PC-9 (cell line): ENCODE results near the gene IRF8. TPM values are rescaled to one million over a fixed set of nuclear protein-coding genes. Genes with fewer than 3 reads are reported as not detected.
A peak's percentile ranks its signal among the peaks of the same experiment; 100 is the strongest.

ENCODE experiments used
- BruUV-seq: library from RNA; stranded (reverse); fragments of 400-500 nt; replicated peaks from 2 replicates; lab custom pipeline; 2021; lab: Mats Ljungman, UMichigan
- CTCF ChIA-PET: fragments of 300-600 bp; sonication (Branson Sonifier 250); formaldehyde crosslinking; loops from one replicate; lab custom pipeline; 2022; ENCODE audit warnings: antibody characterized with exemption; lab: Charles Lee
- POLR2A ChIA-PET: fragments of 300-600 bp; sonication (Branson Sonifier 250); formaldehyde crosslinking; loops from one replicate; lab custom pipeline; 2022; ENCODE audit warnings: antibody characterized with exemption; ENCODE audit not compliant: unreplicated experiment; lab: Charles Lee
- DNase-seq, 2 experiments: peaks; one replicate each; pipeline versions ENCODE4 v3.0.0 to v3.0.0-alpha.2; 2015 to 2022; ENCODE audit warnings: mixed read lengths in 1 of 2
- H2AFZ ChIP-seq: fragments of 200-600 bp; sonication (generic); 2 replicates; pipeline ENCODE4 v1.8.1; 2017; ENCODE audit warnings: antibody characterized with exemption
- H3F3A ChIP-seq: fragments of 200-600 bp; sonication (generic); 2 replicates; pipeline ENCODE4 v1.8.1; 2017; ENCODE audit warnings: antibody characterized with exemption, mild to moderate bottlenecking, low read depth; ENCODE audit not compliant: insufficient read depth
- H3K27ac ChIP-seq: fragments of 200-600 bp; sonication (generic); 2 replicates; pipeline ENCODE4 v1.6.1; 2016; ENCODE audit warnings: mixed run types
- H3K27me3 ChIP-seq: fragments of 200-600 bp; sonication (generic); 2 replicates; pipeline ENCODE4 v1.6.1; 2016; ENCODE audit warnings: low read depth, mixed run types; ENCODE audit not compliant: insufficient read depth
- H3K36me3 ChIP-seq: fragments of 200-600 bp; sonication (generic); 2 replicates; pipeline ENCODE4 v1.6.1; 2016; ENCODE audit warnings: low read depth, mixed run types
- H3K4me1 ChIP-seq: fragments of 200-600 bp; sonication (generic); replicated peaks from 2 replicates; pipeline ENCODE4 v1.6.1; 2016; ENCODE audit warnings: mixed run types; ENCODE audit not compliant: insufficient read depth
- H3K4me2 ChIP-seq: fragments of 200-600 bp; sonication (generic); 2 replicates; pipeline ENCODE4 v1.6.1; 2017; ENCODE audit warnings: mixed run types
- H3K4me3 ChIP-seq: fragments of 200-600 bp; sonication (generic); 2 replicates; pipeline ENCODE4 v1.6.1; 2016; ENCODE audit warnings: mixed run types
- H3K79me2 ChIP-seq: fragments of 200-600 bp; sonication (generic); 2 replicates; pipeline ENCODE4 v1.6.1; 2017; ENCODE audit warnings: low read depth, mixed run types
- H3K9me2 ChIP-seq: fragments of 200-600 bp; sonication (generic); 2 replicates; pipeline ENCODE4 v1.8.1; 2017; ENCODE audit warnings: mild to moderate bottlenecking; ENCODE audit not compliant: insufficient read depth
- H3K9me3 ChIP-seq: fragments of 200-600 bp; sonication (generic); 2 replicates; pipeline ENCODE4 v1.8.1; 2016; ENCODE audit warnings: low read depth; ENCODE audit not compliant: insufficient read depth
- H4K20me1 ChIP-seq: fragments of 200-600 bp; sonication (generic); 2 replicates; pipeline ENCODE4 v1.8.1; 2017; ENCODE audit not compliant: insufficient read depth
- EZH2 ChIP-seq: fragments of 200-600 bp; sonication (generic); IDR thresholded peaks from 2 replicates; pipeline ENCODE4 v1.8.0; 2017; ENCODE audit warnings: antibody characterized with exemption, low read depth
- intact Hi-C: fragments of 100-400 bp; cut with micrococcal nuclease; formaldehyde crosslinking; loops from one replicate; pipeline ENCODE4 v1.10.0; 2022; ENCODE audit not compliant: unreplicated experiment
- total RNA-seq: library from RNA; stranded (reverse); gene quantifications from 2 replicates; pipeline ENCODE4 v1.2.3, GENCODE V29; 2021
- TF ChIP-seq, protein P1 (sequence below): fragments of 200-600 bp; sonication (generic); conservative IDR thresholded peaks from 2 replicates; pipeline ENCODE4 v1.6.1; 2017; ENCODE audit warnings: mixed run types, antibody characterized with exemption, mild to moderate bottlenecking, moderate library complexity

IRF8 gene
- total RNA-seq, 1 experiment from 2014 or later = not detected

DNA sequence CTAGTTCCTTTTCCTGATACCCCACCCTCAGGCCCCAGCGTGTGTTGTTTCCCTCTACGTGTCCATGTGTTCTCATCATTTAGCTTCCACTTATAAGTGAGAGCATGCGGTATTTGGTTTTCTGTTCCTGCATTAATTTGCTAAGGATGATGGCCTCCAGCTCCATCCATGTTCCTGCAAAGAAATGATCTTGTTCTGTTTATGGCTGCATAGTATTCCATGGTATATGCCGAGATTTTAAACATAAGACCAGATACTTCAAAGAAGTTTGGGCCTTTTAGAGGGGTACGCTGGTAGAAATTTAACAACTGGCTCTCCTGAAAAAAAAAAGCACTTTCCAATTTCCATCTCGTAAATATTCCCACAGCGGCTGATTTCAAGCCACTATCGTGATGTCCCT, 59.8 kb downstream of the IRF8 start:
- no peak for DNase-seq
- Histone ChIP-seq H4K20me1 (no peaks in the 10 kb centered on the region), H3K4me3 (no peak overlapping the region), H3K79me2 (no peaks in the 10 kb centered on the region), H3K27me3 (peaks cover 93% of the 10 kb centered on the region), H2AFZ (no peak overlapping the region), H3K4me1 (no peaks in the 10 kb centered on the region), H3K9me2 (no peaks in the 10 kb centered on the region), H3K4me2 (no peak overlapping the region), H3F3A (no peaks in the 10 kb centered on the region), H3K36me3 (no peaks in the 10 kb centered on the region), H3K27ac (no peak overlapping the region), H3K9me3 (no peaks in the 10 kb centered on the region)
- BruUV-seq = no TSS peak
- intact Hi-C loops = no loop called here
- CTCF ChIA-PET = no interaction called here
- POLR2A ChIA-PET = no interaction called here
- TF ChIP-seq EZH2 = peak; percentile 57; the same call in 1 of the 2 replicates
- TF ChIP-seq, protein P1, sequence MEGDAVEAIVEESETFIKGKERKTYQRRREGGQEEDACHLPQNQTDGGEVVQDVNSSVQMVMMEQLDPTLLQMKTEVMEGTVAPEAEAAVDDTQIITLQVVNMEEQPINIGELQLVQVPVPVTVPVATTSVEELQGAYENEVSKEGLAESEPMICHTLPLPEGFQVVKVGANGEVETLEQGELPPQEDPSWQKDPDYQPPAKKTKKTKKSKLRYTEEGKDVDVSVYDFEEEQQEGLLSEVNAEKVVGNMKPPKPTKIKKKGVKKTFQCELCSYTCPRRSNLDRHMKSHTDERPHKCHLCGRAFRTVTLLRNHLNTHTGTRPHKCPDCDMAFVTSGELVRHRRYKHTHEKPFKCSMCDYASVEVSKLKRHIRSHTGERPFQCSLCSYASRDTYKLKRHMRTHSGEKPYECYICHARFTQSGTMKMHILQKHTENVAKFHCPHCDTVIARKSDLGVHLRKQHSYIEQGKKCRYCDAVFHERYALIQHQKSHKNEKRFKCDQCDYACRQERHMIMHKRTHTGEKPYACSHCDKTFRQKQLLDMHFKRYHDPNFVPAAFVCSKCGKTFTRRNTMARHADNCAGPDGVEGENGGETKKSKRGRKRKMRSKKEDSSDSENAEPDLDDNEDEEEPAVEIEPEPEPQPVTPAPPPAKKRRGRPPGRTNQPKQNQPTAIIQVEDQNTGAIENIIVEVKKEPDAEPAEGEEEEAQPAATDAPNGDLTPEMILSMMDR = no peak

- Histone ChIP-seq H2AFZ (no peak overlapping the region), H3K9me3 (no peaks in the 10 kb centered on the region), H3K36me3 (no peaks in the 10 kb centered on the region), H3K4me3 (no peak overlapping the region), H3K4me2 (no peak overlapping the region), H3K4me1 (no peaks in the 10 kb centered on the region), H3F3A (no peaks in the 10 kb centered on the region), H3K9me2 (no peaks in the 10 kb centered on the region), H3K27ac (no peak overlapping the region), H4K20me1 (no peaks in the 10 kb centered on the region), H3K79me2 (no peaks in the 10 kb centered on the region), H3K27me3 (peaks cover 93% of the 10 kb centered on the region)
- ChIA-PET CTCF (no interaction called here), POLR2A (no interaction called here)
- no peak for TF ChIP-seq EZH2
- TF ChIP-seq, protein P1 = no peak
- BruUV-seq = no TSS peak
- intact Hi-C loops = no loop called here
- no peak for DNase-seq
These were observed 60.7 kb downstream of the IRF8 start for GRCh38 chr16:85959686-85960085.

- H3K27me3 ChIP-seq = peaks cover 93% of the 10 kb centered on the region
- POLR2A ChIA-PET = no interaction called here
These were observed 61.6 kb downstream of the IRF8 start for GRCh38 chr16:85960486-85961046.

More at GRCh38 chr16:85960486-85961046, 61.6 kb downstream of the IRF8 start:
- CTCF ChIA-PET = no interaction called here
- TF ChIP-seq, protein P1 = no peak
- no peak for TF ChIP-seq EZH2
- intact Hi-C loops = no loop called here
- Histone ChIP-seq H4K20me1 (no peaks in the 10 kb centered on the region), H2AFZ (no peak overlapping the region), H3K79me2 (no peaks in the 10 kb centered on the region), H3K27ac (no peak overlapping the region), H3K4me1 (no peaks in the 10 kb centered on the region), H3K4me3 (no peak overlapping the region), H3K36me3 (no peaks in the 10 kb centered on the region), H3K4me2 (no peak overlapping the region), H3K9me3 (no peaks in the 10 kb centered on the region), H3F3A (no peaks in the 10 kb centered on the region), H3K9me2 (no peaks in the 10 kb centered on the region)
- BruUV-seq = no TSS peak
- no peak for DNase-seq
